HG03378 (cell line): ENCODE measurements around the gene F2RL2.

Source experiments
- ATAC-seq: cut with Tn5 transposase; IDR thresholded peaks from one replicate; pipeline ENCODE4 v1.9.1; 2021; ENCODE audit warnings: mild to moderate bottlenecking, moderate library complexity; ENCODE audit not compliant: unreplicated experiment

F2RL2 gene

DNA sequence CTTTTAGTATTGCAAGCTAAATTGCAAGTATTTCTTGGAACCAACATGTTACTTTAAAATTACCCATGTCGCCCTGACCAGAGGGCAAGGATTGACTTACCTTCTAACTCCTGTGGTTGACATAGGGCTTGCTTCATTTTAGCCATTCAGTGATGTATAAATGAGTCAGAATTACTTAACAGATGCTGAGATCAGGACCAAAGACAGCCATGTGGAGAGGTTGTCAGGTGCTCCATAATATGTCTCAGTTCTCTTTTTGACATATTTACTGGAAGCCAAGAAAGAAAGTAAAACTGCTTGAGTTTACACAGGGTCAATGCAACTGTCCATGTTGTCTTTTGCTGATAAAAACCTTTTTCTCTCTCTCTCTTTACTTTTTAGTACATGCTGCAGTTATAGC is 33.2 kb downstream of the F2RL2 start:
- peak; percentile 93 for ATAC-seq

DNA sequence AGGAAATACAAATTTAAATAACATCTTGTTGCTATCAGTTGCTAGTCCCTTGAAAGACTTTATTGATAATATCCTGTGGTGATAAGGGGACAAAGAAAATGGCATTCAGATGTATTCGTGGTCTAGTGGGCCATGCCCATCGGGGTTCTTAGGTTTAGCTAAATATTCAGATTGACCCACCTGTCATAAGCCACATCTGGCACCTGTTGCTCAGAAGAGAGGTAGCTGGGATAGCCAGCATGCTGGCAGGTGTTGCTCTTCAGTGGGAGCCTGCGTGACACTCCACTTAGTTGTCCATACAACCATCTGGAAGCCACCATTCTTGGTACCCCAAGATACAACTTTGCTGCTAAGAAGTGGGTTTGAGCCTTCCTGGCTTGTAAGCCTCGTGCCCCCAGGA is 36.7 kb downstream of the F2RL2 start:
- ATAC-seq: no peak

DNA sequence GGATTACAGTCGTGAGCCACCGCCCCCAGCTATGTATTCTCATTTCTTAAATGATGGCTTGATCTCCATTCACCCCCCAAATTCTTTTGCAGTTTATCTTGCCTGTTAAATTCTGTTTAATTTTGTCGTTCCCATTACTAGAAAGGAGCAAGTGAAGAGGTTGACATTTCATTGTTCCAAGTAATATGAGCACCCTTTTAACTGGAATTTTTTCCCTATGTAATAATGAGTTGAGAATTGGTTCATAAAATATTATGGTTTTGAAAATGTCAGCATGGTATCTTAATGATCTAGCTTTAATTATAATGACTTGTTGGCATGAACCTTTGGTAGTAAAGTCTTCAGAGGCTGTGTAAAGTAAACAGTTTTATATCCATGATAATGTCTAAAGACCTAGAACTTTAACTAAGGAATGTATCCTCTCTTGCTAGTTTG is 37.4 kb downstream of the F2RL2 start:
- ATAC-seq: no peak

DNA sequence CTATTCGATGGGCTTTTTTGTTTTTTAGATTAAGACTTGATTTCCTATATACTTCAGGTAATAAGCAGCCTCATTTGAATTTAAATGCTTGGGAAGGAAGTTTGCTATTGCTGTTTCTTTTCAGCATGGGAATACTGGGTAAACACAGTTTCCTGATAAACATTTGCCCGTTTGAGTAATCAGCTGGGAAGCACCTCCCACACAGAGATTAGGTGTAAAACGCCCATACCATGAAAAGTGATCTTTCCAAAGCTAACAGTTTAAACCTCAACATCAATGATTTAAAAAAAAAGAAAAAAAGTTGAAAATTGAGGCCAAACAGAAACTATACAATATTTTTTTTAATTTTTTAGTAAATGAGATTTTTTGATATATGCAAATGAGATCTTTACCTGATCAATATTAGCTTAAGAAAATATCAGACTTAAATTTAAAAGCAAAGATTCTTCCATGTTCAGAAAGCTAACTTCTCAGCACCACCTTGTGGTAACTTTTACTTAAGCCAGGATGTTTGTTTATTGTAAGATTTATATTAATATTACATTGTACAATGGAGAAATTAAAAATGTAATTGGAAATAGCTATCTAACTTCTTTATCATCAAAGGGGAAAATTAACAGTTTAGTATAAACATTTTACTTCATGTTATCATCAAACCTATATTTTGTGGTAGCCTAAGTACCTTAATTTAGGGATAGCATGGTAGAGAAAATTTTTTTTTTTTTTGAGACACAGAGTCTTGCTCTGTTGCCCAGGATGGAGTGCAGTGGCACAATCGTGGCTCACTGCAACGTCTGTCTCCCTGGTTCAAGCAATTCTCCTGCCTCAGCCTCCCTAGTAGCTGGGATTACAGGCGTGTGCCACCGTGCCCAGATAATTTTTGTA is 39.8 kb downstream of the F2RL2 start:
- ATAC-seq: no peak

GRCh38 chr5:76582230-76583162 is 40.7 kb downstream of the F2RL2 start:
- ATAC-seq: peak; percentile 87

- ATAC-seq: no peak
Measured at GRCh38 chr5:76580981-76581380, 42.2 kb downstream of the F2RL2 start.

- ATAC-seq: no peak
Measured at GRCh38 chr5:76579166-76579937, 43.9 kb downstream of the F2RL2 start.

GRCh38 chr5:76576996-76577395 is 46.2 kb downstream of the F2RL2 start:
- no peak for ATAC-seq

DNA sequence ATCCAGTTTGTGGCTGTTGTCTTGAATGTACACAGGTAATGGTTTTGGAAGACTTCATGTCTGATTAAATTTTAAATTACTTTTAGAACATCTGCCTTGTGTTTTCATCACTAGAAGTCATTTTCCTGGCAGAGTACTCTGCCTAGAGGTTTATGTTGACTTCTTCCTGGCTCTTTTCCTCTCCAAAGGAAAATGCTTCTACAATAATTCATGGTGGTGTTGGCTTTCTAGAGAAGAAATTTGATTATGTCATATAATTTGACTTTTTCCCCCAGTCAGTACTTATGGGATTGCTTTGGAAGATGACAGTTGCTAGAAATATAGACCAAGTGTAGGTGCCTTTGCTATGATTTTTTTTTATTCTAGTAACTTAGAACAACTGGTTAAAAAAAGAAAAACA is 46.8 kb downstream of the F2RL2 start:
- no peak for ATAC-seq

GRCh38 chr5:76571559-76571958 is 51.6 kb downstream of the F2RL2 start:
- no peak for ATAC-seq

GRCh38 chr5:76570153-76570552 is 53.0 kb downstream of the F2RL2 start:
- ATAC-seq: no peak
